ENCODE results near the gene CHTF8. TPM values are rescaled to one million over a fixed set of nuclear protein-coding genes. Genes with fewer than 3 reads are reported as not detected.

Gene CHTF8
- polyA plus RNA-seq, 1 donor from 2014 or later = 184 TPM

Other genes starting within 250 kb of the CHTF8 start
- gene HAS3, start 26.9 kb downstream of the CHTF8 start, polyA plus RNA-seq = 0.09 TPM
- gene UTP4, start 61 bp upstream of the CHTF8 start, polyA plus RNA-seq = 55.0 TPM
- 3.8 TPM for gene SNTB2, start 54.6 kb upstream of the CHTF8 start, polyA plus RNA-seq
- gene VPS4A, start 178.8 kb upstream of the CHTF8 start, polyA plus RNA-seq = 46.3 TPM
- gene PDF, start 198.0 kb upstream of the CHTF8 start, polyA plus RNA-seq = 20.1 TPM
- 42.9 TPM for gene COG8, start 207.0 kb upstream of the CHTF8 start, polyA plus RNA-seq
- gene NIP7, start 207.2 kb upstream of the CHTF8 start, polyA plus RNA-seq = 22.8 TPM
- not detected for gene TMED6, start 219.2 kb upstream of the CHTF8 start, polyA plus RNA-seq

Data from IgD-negative memory B cell (primary cell).